ENCODE results near the gene SPECC1. TPM values are rescaled to one million over a fixed set of nuclear protein-coding genes. Genes with fewer than 3 reads are reported as not detected.
"Not testable (repeated sequence)": the region's sequence is repeated elsewhere in the genome, so short reads cannot be mapped to it uniquely, and the experiment has no call there.

SPECC1 gene
- total RNA-seq, 1 donor from 2014 or later: 91.9 TPM

GRCh38 chr17:20232611-20233010 is 223.5 kb downstream of the SPECC1 start:
- no peak overlapping the region for H3K4me3 Mint-ChIP-seq (ENCODE audit: unreplicated experiment)
- TF ChIP-seq, protein P1, sequence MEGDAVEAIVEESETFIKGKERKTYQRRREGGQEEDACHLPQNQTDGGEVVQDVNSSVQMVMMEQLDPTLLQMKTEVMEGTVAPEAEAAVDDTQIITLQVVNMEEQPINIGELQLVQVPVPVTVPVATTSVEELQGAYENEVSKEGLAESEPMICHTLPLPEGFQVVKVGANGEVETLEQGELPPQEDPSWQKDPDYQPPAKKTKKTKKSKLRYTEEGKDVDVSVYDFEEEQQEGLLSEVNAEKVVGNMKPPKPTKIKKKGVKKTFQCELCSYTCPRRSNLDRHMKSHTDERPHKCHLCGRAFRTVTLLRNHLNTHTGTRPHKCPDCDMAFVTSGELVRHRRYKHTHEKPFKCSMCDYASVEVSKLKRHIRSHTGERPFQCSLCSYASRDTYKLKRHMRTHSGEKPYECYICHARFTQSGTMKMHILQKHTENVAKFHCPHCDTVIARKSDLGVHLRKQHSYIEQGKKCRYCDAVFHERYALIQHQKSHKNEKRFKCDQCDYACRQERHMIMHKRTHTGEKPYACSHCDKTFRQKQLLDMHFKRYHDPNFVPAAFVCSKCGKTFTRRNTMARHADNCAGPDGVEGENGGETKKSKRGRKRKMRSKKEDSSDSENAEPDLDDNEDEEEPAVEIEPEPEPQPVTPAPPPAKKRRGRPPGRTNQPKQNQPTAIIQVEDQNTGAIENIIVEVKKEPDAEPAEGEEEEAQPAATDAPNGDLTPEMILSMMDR (IDR thresholded peaks at IDR 0.05): no peak
- no peaks in the 10 kb centered on the region for H3K27me3 Mint-ChIP-seq (ENCODE audit: low read depth)
- H3K36me3 Mint-ChIP-seq (ENCODE audit: low read depth): peaks cover 40% of the 10 kb centered on the region
- H3K27ac Mint-ChIP-seq (ENCODE audit: unreplicated experiment): no peak overlapping the region
- no peaks in the 10 kb centered on the region for H3K9me3 Mint-ChIP-seq (ENCODE audit: low read depth)
- peaks cover 33% of the 10 kb centered on the region for H3K4me1 Mint-ChIP-seq (ENCODE audit: low read depth)
- DNase-seq (ENCODE audit: low spot score): no peak

DNA sequence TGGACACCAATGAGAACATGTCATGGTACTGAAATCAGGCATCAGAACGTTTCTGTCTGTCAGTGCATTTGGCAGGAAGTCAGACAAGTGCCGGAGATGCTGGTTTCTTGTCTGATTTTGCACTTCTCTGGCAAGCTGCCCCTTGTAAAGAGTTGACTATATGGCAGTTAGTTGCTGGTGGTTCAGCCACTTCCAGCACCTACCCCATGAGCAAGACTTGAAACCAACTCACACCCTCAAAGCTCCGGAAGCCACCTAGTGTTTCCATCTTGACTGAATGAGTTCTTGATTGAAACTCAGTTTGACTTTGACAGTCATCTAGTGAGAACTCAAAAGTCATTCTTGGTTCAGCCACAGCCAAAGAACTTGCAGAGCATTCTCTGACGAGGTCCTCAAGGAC is 225.1 kb downstream of the SPECC1 start:
- no peak overlapping the region for H3K4me3 Mint-ChIP-seq (ENCODE audit: unreplicated experiment)
- TF ChIP-seq, protein P1 (IDR thresholded peaks at IDR 0.05): no peak
- no peaks in the 10 kb centered on the region for H3K9me3 Mint-ChIP-seq (ENCODE audit: low read depth)
- peaks cover 43% of the 10 kb centered on the region for H3K36me3 Mint-ChIP-seq (ENCODE audit: low read depth)
- H3K27me3 Mint-ChIP-seq (ENCODE audit: low read depth): no peaks in the 10 kb centered on the region
- H3K4me1 Mint-ChIP-seq (ENCODE audit: low read depth): peaks cover 17% of the 10 kb centered on the region
- no peak overlapping the region for H3K27ac Mint-ChIP-seq (ENCODE audit: unreplicated experiment)
- DNase-seq (ENCODE audit: low spot score): no peak

DNA sequence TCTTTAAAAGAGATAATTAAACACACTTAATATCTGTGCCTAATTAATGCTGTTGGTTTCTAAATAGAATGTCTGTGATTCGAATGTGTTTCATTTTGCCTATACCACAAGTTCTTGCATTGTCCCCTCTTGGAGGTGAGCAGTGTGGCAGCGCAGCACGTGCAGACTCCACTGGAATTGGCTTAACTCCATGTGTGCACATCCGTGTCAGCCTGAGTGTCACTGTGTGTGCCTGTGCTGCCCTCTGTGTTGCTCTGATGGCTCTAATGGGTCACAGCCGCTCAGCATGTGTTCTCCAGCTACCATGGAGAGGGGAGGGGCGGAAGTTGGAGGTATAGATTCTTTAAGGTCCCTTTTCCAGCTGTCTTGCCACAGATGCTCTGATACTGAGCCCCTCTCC is 226.6 kb downstream of the SPECC1 start:
- Mint-ChIP-seq H3K36me3 (ENCODE audit: low read depth) (peaks cover 38% of the 10 kb centered on the region), H3K9me3 (ENCODE audit: low read depth) (no peaks in the 10 kb centered on the region), H3K27ac (ENCODE audit: unreplicated experiment) (no peak overlapping the region), H3K4me3 (ENCODE audit: unreplicated experiment) (no peak overlapping the region), H3K27me3 (ENCODE audit: low read depth) (no peaks in the 10 kb centered on the region), H3K4me1 (ENCODE audit: low read depth) (peaks cover 2% of the 10 kb centered on the region)
- TF ChIP-seq, protein P1 (IDR thresholded peaks at IDR 0.05): no peak
- no peak for DNase-seq (ENCODE audit: low spot score)

DNA sequence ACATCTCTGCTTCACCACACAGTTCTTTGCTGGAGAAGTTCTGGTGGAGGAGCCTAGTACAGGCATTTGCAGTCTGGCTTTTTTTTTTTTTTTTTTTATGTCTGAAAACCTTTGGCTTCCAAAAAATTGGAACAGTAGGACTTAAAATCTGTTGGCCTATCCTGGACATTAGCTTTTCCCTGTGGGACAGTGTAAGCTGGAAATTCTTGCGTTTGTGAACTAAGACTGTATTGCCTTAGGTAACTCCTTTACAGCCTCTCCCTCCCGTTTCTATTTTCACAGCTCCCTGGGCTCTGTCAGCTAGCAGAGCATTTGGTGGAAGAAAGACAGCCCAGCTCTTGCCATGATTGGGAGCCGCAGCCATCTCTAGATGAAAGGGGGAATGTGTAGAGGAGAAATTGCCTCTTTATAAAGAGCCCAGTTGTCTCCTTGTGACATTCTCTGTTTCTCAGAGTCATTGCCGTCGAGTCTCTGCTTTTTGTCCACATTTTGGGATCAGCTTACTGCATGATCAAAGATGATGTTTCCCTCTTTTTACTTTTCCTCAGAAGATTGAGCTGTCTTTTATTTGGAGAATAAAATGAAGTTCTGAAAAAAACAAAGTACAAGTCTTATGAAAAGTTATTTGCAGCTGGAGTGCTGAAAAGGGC is 227.5 kb downstream of the SPECC1 start:
- H3K4me1 Mint-ChIP-seq (ENCODE audit: low read depth): no peaks in the 10 kb centered on the region
- no peaks in the 10 kb centered on the region for H3K9me3 Mint-ChIP-seq (ENCODE audit: low read depth)
- H3K27ac Mint-ChIP-seq (ENCODE audit: unreplicated experiment): peak overlapping the region; percentile 45
- peaks cover 37% of the 10 kb centered on the region for H3K36me3 Mint-ChIP-seq (ENCODE audit: low read depth)
- no peaks in the 10 kb centered on the region for H3K27me3 Mint-ChIP-seq (ENCODE audit: low read depth)
- no peak for DNase-seq (ENCODE audit: low spot score)
- no peak overlapping the region for H3K4me3 Mint-ChIP-seq (ENCODE audit: unreplicated experiment)
- TF ChIP-seq, protein P1 (IDR thresholded peaks at IDR 0.05): no peak

- H3K27ac Mint-ChIP-seq (ENCODE audit: unreplicated experiment); DNase-seq (ENCODE audit: low spot score): not testable (repeated sequence)
These were observed 230.6 kb downstream of the SPECC1 start for GRCh38 chr17:20239776-20240175.

GRCh38 chr17:20241855-20242254 is 232.7 kb downstream of the SPECC1 start:
- TF ChIP-seq, protein P1 (IDR thresholded peaks at IDR 0.05): no peak
- Mint-ChIP-seq H3K9me3 (ENCODE audit: low read depth) (no peaks in the 10 kb centered on the region), H3K4me3 (ENCODE audit: unreplicated experiment) (no peak overlapping the region), H3K27me3 (ENCODE audit: low read depth) (no peaks in the 10 kb centered on the region), H3K36me3 (ENCODE audit: low read depth) (peaks cover 22% of the 10 kb centered on the region), H3K4me1 (ENCODE audit: low read depth) (no peaks in the 10 kb centered on the region), H3K27ac (ENCODE audit: unreplicated experiment) (no peak overlapping the region)
- no peak for DNase-seq (ENCODE audit: low spot score)

More at GRCh38 chr17:20239776-20240175, 230.6 kb downstream of the SPECC1 start:
- H3K27me3 Mint-ChIP-seq (ENCODE audit: low read depth); H3K9me3 Mint-ChIP-seq (ENCODE audit: low read depth); H3K4me1 Mint-ChIP-seq (ENCODE audit: low read depth); H3K4me3 Mint-ChIP-seq (ENCODE audit: unreplicated experiment): not testable (repeated sequence)
- H3K36me3 Mint-ChIP-seq (ENCODE audit: low read depth): peaks cover 15% of the 10 kb centered on the region
